Measurements from ENCODE around the gene PABPN1L. TPM values are rescaled to one million over a fixed set of nuclear protein-coding genes. Genes with fewer than 3 reads are reported as not detected.

Gene PABPN1L
- total RNA-seq, 2 donors from 2014 or later = not detected

GRCh38 chr16:88880226-88881006 is 14.0 kb upstream of the PABPN1L start:
- no peak for TF ChIP-seq CTCF (IDR thresholded peaks at IDR 0.05)
- Histone ChIP-seq H3K4me1 (peaks cover 0 to 5% of the 10 kb centered on the region in 2 donors), H3K36me3 (peaks cover 6% of the 10 kb centered on the region), H3K9me3 (no peaks in the 10 kb centered on the region), H3K27ac (no peak overlapping the region), H3K4me3 (no peak overlapping the region), H3K27me3 (no peaks in the 10 kb centered on the region)
- DNase-seq (ENCODE audit: low spot score) = no peak

GRCh38 chr16:88879788-88880055 is 13.3 kb upstream of the PABPN1L start:
- Histone ChIP-seq H3K36me3 (peaks cover 5% of the 10 kb centered on the region), H3K4me3 (no peak overlapping the region), H3K9me3 (no peaks in the 10 kb centered on the region), H3K27me3 (no peaks in the 10 kb centered on the region), H3K4me1 (peaks cover 0 to 5% of the 10 kb centered on the region in 2 donors), H3K27ac (no peak overlapping the region)
- no peak for TF ChIP-seq CTCF (IDR thresholded peaks at IDR 0.05)
- no peak for DNase-seq (ENCODE audit: low spot score)

- no peak for TF ChIP-seq CTCF (IDR thresholded peaks at IDR 0.05)
- H3K27me3 ChIP-seq = no peaks in the 10 kb centered on the region
- H3K9me3 ChIP-seq = no peaks in the 10 kb centered on the region
- H3K4me3 ChIP-seq = no peak overlapping the region
- DNase-seq (ENCODE audit: low spot score) = no peak
- peaks cover 0 to 5% of the 10 kb centered on the region in 2 donors for H3K4me1 ChIP-seq
- no peaks in the 10 kb centered on the region for H3K36me3 ChIP-seq
- no peak overlapping the region for H3K27ac ChIP-seq
Observed at GRCh38 chr16:88878967-88879787, 12.7 kb upstream of the PABPN1L start.

GRCh38 chr16:88878356-88878755 is 11.9 kb upstream of the PABPN1L start:
- Histone ChIP-seq H3K4me1 (peaks cover 0 to 5% of the 10 kb centered on the region in 2 donors), H3K27me3 (no peaks in the 10 kb centered on the region), H3K27ac (no peak overlapping the region), H3K9me3 (no peaks in the 10 kb centered on the region), H3K36me3 (no peaks in the 10 kb centered on the region), H3K4me3 (no peak overlapping the region)
- TF ChIP-seq CTCF (IDR thresholded peaks at IDR 0.05) = no peak
- no peak for DNase-seq (ENCODE audit: low spot score)

GRCh38 chr16:88877564-88878289 is 11.3 kb upstream of the PABPN1L start:
- Histone ChIP-seq H3K9me3 (no peaks in the 10 kb centered on the region), H3K4me1 (peaks cover 0 to 5% of the 10 kb centered on the region in 2 donors), H3K27me3 (no peaks in the 10 kb centered on the region), H3K27ac (no peak overlapping the region), H3K36me3 (no peaks in the 10 kb centered on the region), H3K4me3 (no peak overlapping the region)
- no peak for DNase-seq (ENCODE audit: low spot score)
- no peak for TF ChIP-seq CTCF (IDR thresholded peaks at IDR 0.05)
